Stimulated activated naive CD4-positive, alpha-beta T cell (primary cell): Measurements from ENCODE around the gene FZD7.
A peak's percentile ranks its signal among the peaks of the same experiment; 100 is the strongest.

ENCODE experiments used
- DNase-seq, 6 experiments: peaks; one replicate each; lab custom pipeline; 2025; lab: John Stamatoyannopoulos, UW

Gene FZD7

DNA sequence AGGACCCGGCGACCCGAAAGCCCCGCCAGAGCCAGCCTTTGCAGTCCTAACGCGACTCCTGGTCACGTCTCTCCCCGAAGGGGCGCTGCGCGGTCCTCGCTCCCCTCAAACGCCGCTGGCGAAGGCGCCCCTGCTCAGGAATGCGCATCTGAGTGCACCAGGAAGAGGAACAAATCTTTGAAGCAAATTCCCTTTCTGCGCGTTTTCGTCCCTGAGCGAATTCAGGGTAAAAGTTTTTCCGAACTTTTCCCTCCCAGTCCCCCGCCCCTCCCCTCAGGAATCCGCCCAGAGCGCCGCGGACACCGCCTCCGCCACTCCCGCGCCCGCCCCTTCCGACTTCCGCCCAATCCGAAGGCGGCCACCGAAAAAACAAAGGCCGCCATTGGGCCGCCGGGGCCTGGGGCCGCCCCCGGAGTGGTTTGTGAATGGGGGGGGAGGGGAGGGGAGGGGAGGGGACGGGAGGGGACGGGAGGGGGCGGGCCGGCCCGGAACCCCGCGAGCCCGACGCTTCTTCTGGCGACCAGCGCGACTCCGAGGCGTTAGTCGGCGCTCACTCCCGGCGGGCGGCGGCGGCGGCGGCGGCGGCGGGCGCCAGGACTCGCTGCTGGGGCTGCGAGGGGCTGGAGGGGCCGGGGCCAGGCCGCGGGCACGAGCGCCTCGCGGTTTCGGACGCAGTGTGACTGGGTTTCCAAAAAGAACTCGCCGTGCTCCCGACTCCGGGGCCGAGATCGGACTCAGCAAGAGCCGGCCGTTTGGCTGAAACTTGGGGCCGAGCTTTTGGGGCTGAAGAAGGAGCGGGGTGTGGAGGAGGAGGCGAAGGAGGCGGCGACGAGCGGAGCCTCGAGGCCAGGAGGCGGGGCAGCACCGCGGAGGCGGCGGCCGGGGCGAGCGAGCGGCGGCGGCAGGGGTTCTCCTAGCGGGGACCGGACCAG lies at the start of gene FZD7:
TSS of gene FZD7 (plus strand) at position 539 of the 932 bp plus-strand sequence. CDS start 793 bp downstream, outside the sequence.
- peak; percentile 63 to 84 (median 80) for DNase-seq

DNA sequence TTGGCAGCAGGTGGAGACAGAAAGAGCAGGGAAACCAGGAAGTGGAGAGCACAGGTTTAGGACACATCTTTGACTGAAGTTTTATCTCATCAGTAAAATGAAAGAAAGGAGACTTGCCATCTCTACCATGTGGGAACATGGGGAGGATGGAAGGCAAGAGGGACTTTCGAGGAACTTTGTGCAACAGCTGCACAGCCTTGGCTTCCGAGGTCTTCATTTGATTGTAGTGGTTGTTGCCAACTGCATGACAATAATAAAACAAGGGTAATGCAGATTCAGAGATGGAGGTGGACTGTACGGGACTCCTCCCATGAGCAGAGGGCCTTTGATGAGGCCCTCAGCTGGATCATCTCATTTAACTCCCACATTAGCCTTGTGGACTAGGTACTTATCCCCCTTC lies 49.3 kb upstream of the FZD7 start:
- DNase-seq = no peak

DNA sequence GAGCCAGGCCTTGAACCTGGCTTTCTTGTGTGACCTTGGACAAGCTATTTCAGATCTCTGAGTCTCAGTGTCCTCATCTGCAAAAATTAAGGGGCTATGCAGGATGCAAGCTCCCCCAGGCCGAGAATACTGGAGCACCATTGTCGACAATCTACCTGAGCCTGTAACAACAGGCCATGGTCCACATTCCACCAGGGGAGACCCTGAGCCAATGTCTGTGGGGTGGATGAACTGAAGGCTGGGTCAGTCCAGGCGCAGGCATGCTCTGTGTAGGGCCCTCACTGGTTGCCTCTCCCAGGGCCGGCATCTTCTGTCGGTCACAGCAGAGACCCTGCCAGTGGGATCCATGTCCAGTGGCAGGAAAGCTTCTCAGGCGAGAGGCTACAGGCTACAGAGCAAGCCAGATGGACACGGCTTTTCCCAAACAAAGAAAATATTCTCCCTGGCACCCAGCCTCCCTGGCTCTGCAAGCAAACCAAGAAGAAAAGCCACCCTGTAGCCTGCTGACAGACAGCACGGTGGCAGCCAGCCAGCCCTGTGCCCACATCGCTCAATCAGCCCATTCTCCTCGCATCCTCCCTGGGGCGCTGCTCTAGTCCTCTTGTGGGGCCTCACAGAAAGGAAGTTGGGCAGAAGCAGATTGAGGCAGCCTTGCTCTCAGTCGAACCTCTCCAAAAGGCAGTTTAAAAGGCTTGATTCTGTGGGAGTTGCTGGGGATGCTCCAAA lies 48.7 kb upstream of the FZD7 start:
- DNase-seq = peak in 1 of 6 experiments; percentile 13

DNA sequence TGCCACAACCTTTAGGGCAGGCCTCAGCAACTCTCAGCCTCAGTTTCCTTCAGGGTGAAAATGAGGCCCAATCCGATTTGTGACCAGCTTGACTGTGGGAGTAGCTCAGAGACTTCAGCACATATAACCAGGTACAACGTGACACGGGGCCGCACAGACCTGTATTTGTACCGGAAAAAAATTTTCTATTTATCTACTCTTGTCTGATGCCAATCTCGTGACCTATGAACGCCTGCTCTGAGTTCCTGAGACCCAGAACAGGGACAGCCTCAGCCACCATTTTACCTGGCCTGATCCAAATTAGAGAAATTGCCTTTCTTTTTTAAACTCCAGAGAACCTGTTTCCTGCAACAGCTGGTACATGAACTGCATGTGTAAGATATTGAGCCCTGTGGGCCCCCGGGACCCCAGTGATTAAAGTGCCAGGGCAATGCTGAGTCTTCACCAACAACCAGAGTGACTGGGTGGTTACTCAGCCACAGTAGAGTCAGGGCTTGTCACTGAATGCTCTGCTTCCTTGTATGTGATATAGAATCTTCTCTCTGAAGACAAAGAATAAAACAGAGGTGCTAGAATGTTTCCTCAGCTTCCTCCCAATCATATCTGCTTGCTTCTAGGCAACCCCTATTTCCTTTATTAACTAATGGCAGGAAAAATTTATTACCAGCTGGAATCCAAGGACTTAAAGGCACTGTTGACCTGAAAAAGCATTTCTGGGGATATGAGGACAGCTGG lies 47.8 kb upstream of the FZD7 start:
- DNase-seq = no peak

DNA sequence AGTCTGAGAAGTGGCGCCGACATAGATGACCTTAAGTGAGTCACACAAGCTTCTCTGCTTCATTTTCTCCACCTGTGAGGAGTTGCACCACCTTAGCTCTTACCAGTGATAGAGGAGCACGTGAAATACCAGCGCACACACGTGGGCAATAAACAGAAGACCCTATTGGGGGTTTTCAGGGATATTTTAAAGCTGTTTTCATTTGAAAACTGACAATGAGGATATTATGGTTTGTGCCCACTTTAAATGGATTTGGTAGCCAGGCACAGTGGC lies 47.3 kb upstream of the FZD7 start:
- no peak for DNase-seq

DNA sequence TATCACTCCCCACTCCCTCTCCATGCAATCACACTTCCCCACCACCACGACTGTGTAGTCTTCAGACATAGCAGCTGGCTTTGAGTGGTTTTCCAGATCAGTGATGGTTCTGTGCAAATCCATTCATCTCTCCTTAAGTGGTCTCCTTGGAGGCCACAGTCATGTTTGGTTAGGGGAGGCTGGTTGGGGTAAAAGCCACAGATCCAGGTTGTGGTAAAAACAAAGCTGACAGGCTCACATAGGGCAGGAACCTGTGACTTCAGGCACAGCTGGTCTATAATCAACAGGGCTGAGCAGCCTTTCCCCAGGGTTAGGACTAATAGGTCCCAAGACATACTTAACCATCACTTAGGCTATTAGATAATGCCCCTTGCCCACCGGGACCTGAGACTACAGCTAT lies 46.2 kb upstream of the FZD7 start:
- no peak for DNase-seq

DNA sequence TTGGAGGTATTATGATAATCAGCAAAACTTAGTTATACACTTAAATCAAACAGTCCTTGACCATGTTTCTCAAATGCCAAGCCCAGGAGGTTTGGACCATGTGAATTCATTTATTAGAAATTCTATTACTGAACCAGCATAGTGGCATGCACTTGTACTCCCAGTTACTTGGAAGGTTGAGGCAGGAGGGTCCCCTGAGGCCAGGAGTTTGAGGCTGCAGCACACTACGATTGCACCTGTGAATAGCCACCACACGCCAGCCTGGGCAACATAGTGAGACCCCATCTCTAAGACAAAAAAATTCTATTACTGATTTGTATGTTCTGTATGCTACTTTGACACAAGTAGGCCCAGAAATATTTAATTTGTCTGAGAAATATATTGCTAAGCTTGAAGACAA lies 43.6 kb upstream of the FZD7 start:
- DNase-seq = no peak

DNA sequence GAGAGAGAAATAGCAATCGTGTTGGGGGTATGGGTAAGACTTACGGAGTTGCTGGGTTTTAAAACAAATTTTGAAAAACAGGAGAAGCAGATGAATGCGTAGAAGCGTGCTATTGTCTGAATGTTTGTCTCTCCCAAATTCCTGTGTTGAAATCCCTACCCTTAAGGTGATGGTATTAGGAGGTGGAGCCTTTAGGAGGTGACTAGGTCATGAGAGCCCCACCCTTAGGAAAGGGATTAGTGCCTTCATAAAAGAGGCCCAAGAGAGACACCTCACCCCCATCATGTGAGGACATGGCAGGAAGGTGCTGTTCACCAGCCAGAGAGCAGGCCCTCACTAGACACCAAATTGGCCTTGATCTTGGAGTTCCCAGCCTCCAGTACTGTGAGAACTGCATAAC lies 40.7 kb upstream of the FZD7 start:
- DNase-seq = no peak

DNA sequence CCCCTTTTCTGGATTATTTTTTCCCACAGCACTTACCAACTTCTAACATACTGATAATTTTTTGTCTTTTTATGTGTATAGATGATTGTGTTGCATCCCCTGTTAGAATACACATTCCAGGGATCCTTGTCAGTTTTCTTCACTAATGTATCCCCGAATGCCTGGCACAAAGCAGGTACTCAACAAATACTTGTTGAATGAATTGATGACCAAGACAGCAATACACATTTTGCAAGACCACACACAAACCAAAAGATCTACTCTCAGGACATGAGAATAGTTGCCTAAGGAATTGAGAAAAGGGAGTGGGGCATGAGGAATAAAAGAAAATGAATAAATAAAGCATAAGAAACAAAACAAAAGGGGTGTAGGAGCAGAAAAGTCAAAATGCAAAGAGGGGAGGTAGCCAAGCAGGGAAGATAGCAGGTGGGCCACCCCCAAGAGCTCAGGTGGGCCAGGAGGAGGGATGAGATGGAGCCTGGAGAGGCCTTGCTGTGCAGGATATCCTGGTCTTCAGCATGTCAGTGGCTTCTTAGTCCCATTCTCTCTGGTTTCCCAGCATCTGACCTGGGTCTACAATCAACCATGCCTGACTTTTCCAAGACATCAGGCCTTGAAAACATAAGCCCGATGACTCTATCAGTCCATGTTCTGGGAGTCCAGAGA lies 38.5 kb upstream of the FZD7 start:
- no peak for DNase-seq

DNA sequence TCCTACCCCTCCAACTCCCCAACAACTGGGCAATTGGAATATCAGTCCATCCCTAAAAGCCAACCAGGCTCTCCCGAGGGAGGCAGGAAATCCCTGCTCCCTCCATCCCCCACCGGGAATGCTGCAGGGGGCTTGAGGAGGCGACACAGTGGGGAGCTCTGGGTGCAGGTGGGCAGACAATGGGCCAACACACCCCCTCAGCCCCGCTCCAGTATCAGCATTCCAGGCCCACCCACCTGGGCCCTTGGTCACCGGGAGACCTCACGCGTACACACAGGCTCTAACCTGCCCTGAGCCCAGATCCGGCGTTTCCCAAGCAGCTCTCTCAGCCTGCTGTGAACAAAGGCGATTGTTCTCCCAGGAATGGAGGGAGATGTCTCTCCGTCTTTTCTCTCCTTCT lies 37.6 kb upstream of the FZD7 start:
- no peak for DNase-seq

DNA sequence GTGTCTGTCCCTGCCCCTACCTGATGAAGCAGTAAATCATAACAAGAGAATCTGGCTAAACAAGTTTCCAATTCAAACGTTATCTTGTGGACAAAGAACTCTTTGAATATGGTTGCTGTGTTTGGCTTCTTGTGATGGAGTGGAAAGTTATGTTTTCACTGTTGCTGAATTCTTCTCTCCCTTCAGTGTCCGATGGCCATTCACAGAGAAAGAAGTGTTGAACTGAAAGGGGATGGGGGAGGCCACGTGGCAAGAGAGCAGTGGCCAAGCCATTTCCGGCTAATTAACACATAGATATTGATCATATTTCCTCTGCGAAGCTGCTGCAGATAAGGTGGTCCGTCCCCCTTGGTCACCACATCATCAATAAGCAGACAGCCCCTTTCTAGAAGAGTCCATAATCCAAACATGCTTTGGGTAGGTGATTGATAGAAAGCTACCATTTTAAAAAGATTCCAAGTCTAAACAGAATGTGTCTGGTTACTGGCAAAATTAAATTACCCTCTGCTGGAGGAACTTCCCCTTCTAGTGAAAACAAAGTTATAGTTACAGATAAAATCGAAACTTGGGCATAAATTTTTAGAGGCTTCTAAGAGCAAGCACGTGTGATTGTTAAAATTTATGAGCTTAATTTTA lies 36.9 kb upstream of the FZD7 start:
- no peak for DNase-seq

DNA sequence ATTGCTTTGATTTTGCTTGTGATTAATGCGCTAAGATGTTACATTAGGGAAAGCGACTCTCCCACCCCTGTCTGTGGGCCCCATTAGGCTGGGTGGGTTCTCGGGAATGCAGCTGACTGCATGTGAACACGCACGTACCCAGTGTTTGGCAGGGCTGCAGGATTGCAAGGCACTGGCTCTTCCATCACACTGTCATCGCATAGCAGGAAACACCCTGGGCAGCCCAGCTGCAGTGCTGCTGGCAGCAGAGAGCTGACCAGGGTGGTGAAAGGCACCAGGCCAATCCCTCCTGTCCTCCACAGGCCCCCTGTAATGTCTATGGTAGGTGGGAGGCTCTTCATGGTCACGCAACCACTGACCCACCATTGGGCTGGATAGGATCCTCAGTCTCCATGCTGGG lies 34.4 kb upstream of the FZD7 start:
- DNase-seq = no peak

DNA sequence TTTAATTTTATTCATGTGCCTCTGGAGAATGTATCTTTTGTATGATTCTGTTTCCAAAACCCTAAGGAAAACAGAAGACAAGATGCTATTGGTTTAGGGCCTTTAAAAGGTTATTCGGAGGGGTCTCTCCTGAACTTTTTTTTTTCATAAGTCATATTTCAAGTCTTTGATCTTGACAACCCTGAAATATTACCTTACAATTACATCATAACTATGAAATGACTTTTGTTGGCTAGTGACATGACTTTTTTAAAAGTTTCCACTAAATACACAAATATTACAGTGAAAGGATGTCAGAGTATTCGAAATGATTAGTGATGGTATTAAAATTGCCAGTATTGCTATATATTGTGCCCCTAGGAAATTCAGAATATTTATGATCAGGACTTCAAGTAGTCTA lies 31.8 kb upstream of the FZD7 start:
- no peak for DNase-seq

DNA sequence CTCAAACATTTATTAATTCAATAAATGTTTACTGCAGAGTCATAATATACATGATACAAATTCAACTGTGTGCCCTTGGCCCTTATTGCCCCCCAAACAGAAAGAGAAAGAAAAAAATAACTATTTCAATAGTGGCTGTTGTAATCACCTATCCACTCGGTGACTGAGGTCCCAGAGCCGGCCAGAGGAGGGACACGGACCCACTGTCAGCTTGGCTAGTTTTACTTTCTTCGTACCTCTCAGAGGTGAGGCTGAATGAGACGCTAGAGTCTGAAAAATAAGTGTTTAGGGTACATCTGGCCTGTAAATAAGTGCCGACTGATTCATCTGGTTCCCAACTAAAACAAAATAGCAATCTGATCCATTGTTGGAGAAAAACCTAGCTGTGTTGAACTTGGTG lies 31.3 kb upstream of the FZD7 start:
- no peak for DNase-seq

DNA sequence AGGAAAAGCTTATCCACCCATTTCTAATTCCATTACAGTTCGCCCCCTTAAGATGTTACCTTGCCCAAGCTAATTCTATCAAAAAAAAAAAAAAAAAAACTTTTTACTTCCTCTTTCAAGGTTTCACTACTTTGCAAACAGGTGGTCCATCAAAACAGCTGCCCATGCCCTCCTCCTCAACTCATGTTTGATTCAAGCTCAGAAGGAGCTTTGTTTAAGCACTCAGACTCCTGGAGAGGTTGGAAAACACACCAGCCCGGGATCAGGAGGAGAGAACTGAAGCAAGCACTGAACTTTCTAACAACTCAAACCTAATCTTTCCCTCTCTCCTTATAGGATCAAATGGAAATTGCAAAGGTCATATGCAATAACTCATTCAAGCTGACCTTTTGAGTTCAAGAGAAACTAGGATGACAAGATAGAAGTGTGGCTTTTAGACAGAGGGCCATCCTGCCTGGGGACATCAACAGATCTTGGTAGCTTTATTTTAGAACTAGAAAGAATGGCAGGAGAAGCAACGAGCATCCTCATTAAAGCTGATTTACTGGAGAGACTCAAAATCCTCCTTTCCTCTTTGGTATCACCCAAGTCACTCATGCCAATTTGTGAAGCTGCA lies 28.3 kb upstream of the FZD7 start:
- DNase-seq = no peak

DNA sequence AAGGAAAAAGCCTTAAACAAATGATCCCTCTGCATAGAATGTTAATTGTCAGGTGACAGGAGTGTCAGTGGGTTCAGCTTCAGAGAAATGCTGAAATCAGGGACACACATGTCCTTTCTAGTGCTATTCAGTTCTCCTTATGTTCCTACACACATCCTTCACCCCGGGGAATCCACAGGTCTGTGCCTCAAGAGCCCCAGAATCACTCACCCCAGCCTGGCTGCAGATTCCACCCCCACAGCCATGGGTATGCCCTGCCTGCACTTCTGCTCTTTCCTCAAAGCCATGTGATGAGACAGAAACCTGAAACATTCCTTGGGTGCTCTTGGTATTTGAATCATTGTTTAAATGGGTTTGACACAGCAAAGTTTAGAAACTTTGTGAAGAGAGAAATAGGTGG lies 27.4 kb upstream of the FZD7 start:
- no peak for DNase-seq

DNA sequence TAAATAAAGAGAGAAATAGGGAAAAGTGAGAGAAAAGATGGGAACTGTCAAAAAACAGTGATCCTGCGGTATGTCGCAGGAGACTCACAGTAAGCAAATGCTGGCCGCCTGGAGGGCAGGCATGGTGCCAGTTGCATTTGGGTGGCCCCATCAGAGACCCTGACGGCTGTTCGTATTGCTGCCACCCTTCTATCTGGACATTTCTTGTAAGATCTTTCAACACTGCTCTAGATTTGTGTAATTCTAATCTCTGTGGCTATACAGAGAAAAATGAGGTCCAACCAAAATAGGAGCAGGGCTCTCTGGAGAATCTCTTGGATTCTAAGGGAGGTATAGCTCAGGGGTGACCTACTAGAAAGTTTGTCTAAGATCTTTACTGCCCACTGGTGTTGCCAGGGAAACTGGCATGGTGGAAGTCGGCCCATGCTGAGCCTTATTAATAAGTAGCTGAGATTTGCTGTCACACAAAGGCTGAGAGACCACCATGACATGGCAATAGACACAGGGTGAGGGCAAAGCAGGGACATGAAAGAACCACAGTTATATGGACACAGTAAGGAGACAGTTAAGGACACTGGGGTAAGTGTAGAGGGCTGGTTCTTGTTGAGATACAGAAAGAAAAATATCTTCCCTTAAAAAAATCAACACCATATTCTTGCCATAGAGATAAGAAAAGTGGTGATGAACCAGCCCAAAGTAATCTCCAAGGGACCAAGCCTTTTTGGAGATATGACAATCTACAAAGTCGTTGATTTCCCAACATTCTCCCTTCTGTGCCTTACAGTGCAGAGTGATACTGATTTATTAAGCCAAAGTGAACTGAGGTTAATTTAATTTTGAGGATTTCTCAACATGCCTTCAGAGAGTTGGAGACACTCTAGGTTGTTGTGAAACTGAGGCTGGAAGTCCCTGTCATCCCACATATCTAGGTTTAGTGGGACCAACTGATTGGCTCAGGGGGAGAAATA lies 26.4 kb upstream of the FZD7 start:
- DNase-seq = no peak

DNA sequence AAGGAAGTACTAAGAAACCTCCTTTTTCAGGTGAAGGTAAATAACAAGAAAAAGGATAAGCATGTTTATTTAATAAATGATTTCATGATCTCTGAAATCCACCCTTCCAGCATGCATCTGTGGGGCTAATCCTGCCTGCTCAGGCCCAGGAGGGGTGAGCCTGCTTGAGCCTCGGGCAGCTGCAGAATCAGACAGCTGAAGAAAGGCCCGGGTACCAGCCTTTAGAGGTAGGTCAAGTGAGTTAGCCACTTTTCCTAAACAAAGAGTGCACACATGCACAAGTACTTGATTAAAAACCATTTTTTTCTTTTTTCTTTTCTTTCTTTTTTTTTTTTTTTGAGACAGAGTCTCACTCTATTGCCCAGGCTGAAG lies 25.7 kb upstream of the FZD7 start:
- DNase-seq = no peak

DNA sequence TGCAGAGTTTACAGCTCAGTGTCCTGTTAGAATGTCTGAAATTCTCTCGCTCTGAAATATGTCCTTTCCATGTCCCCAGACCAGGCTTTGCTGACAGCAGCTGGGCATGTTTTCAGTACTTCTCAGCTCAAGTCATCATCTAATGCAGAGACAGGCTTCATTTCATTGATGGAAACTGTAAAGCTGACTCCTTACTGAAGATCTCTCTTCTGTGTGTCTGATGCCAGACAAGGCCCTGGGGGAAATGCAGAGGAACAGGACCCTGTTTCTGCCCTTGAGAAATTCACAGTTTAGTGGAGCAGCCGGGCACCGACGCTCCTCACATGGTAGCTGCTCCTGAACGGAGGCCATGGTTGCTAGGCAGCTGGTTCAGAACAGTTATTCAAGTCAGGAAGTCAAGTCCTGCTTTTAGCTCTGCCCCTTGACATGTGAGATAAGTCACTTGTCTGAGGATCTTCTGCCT lies 24.6 kb upstream of the FZD7 start:
- DNase-seq = no peak

DNA sequence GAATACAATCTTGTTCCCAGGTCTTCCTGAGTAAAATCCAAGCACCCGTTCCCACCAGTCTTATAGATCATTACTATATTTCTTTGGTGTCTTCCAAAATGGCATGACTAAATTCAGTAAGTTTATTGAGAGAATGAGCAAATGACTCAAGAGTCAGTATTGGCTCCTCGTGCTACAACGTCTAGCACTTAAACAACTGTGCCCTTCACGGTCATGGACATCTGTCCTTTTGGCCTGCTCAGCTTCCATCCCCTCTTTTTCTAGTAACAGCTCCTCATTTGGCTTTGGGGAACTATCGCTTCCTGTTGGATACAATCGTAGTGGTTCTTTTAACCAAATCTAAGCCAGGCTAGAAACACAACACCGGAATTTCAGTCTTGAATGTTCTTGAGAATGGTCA lies 24.1 kb upstream of the FZD7 start:
- DNase-seq = no peak
